Measurements from ENCODE around the gene POU4F3.

GRCh38 chr5:146368137-146368536, 29.5 kb downstream of the POU4F3 start:
- TF ChIP-seq CTCF (IDR thresholded peaks at IDR 0.05) (no peak), POLR2AphosphoS5 (IDR thresholded peaks at IDR 0.05) (no peak), POLR2A (IDR thresholded peaks at IDR 0.05) (no peak), EP300 (IDR thresholded peaks at IDR 0.05) (peak in 1 of 4 donors; percentile 68)
